Activated naive CD8-positive, alpha-beta T cell (primary cell): ENCODE data around the gene CTSF.
A peak's percentile ranks its signal among the peaks of the same experiment; 100 is the strongest.
"Not testable (repeated sequence)": the region's sequence is repeated elsewhere in the genome, so short reads cannot be mapped to it uniquely, and the experiment has no call there.

ENCODE experiments used
- H3K27ac Mint-ChIP-seq: one replicate; pipeline ENCODE4 v1.8.0; 2021; ENCODE audit warnings: mixed read lengths
- H3K27me3 Mint-ChIP-seq: one replicate; pipeline ENCODE4 v1.8.0; 2021; ENCODE audit warnings: mixed read lengths
- H3K36me3 Mint-ChIP-seq: one replicate; pipeline ENCODE4 v1.8.0; 2021; ENCODE audit warnings: mixed read lengths
- H3K4me1 Mint-ChIP-seq: one replicate; pipeline ENCODE4 v1.8.0; 2021; ENCODE audit warnings: low read depth, mixed read lengths
- H3K4me3 Mint-ChIP-seq: one replicate; pipeline ENCODE4 v1.8.0; 2021; ENCODE audit warnings: mild to moderate bottlenecking, mixed read lengths
- H3K9me3 Mint-ChIP-seq: one replicate; pipeline ENCODE4 v1.8.0; 2021; ENCODE audit warnings: low read depth, mixed read lengths

CTSF gene

GRCh38 chr11:66556086-66556485 lies 12.3 kb downstream of the CTSF start:
- H3K27me3 Mint-ChIP-seq = peaks cover 6% of the 10 kb centered on the region

DNA sequence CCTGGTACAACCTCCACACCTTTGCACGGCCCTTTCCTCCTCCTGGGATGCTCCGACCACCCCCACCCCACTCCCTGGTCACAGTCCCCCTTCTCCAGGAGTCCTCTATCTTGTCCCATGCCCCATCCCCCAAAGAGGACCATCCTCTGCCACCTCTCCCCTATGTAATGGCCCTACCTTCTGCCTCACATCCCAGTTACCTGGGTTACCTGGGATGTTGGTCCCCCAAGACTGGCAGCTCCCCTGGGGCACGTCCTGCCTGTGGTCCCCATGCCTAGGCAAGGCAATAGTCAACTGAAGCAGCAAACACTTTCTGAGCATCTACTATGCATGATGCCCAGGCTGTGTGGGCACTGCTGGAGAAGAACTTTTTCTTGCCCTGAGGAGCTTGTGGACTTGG lies 13.0 kb downstream of the CTSF start:
- Mint-ChIP-seq H3K27ac (no peak overlapping the region), H3K36me3 (no peaks in the 10 kb centered on the region), H3K4me3 (no peak overlapping the region), H3K4me1 (peaks cover 5% of the 10 kb centered on the region), H3K27me3 (peaks cover 6% of the 10 kb centered on the region), H3K9me3 (no peaks in the 10 kb centered on the region)

More at GRCh38 chr11:66556086-66556485, 12.3 kb downstream of the CTSF start:
- Mint-ChIP-seq H3K27ac (no peak overlapping the region), H3K36me3 (no peaks in the 10 kb centered on the region), H3K4me3 (no peak overlapping the region), H3K4me1 (peaks cover 5% of the 10 kb centered on the region), H3K9me3 (no peaks in the 10 kb centered on the region)

DNA sequence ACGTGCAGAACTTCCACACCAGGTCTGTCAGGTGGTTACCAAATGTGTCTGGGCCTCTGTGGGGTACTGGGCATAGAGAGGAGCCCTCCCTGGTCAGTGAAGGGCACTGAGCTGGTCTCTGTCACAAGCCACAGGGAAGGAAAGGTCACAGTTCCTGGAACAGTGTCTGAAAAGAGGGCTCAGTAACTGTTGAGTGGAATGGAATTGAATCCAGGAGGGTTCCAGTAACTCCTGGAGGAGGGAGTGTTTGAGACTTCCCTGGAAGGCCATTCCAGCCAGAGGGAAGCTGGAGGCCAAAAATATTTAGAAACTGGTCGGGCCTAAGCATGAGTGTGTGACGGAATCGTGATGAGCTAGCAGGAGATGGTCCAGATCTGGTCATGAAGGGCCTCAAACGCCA lies 13.8 kb downstream of the CTSF start:
- Mint-ChIP-seq H3K27ac (no peak overlapping the region), H3K36me3 (no peaks in the 10 kb centered on the region), H3K4me3 (no peak overlapping the region), H3K4me1 (peaks cover 5% of the 10 kb centered on the region), H3K9me3 (no peaks in the 10 kb centered on the region), H3K27me3 (peaks cover 6% of the 10 kb centered on the region)

- no peaks in the 10 kb centered on the region for H3K9me3 Mint-ChIP-seq
- no peak overlapping the region for H3K4me3 Mint-ChIP-seq
- H3K27me3 Mint-ChIP-seq = no peaks in the 10 kb centered on the region
- peaks cover 2% of the 10 kb centered on the region for H3K4me1 Mint-ChIP-seq
- H3K27ac Mint-ChIP-seq = no peak overlapping the region
- H3K36me3 Mint-ChIP-seq = no peaks in the 10 kb centered on the region
These were observed 17.5 kb downstream of the CTSF start for GRCh38 chr11:66550887-66551286.

DNA sequence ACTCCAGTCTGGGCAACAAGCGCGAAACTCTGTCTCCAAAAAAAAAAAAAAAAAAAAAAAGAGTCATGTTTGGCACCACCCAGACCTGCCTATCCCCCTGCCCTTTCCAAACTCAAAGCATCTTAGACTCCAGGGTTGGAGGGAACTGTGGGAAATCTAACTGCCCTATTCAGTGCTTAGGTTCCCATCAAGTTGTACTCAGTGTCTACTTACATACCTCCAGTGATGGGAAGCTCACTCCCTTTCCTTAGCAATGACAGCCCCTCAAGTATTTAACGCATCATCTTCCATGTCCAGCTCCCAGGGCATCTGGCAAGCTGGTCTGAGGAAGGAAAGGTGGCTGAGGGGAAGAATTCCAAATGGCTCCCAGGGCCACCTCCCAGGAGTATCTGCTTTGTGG lies 18.7 kb downstream of the CTSF start:
- H3K27me3 Mint-ChIP-seq = no peaks in the 10 kb centered on the region
- H3K27ac Mint-ChIP-seq = no peak overlapping the region
- no peaks in the 10 kb centered on the region for H3K9me3 Mint-ChIP-seq
- H3K36me3 Mint-ChIP-seq = no peaks in the 10 kb centered on the region
- no peak overlapping the region for H3K4me3 Mint-ChIP-seq
- H3K4me1 Mint-ChIP-seq = peaks cover 7% of the 10 kb centered on the region

DNA sequence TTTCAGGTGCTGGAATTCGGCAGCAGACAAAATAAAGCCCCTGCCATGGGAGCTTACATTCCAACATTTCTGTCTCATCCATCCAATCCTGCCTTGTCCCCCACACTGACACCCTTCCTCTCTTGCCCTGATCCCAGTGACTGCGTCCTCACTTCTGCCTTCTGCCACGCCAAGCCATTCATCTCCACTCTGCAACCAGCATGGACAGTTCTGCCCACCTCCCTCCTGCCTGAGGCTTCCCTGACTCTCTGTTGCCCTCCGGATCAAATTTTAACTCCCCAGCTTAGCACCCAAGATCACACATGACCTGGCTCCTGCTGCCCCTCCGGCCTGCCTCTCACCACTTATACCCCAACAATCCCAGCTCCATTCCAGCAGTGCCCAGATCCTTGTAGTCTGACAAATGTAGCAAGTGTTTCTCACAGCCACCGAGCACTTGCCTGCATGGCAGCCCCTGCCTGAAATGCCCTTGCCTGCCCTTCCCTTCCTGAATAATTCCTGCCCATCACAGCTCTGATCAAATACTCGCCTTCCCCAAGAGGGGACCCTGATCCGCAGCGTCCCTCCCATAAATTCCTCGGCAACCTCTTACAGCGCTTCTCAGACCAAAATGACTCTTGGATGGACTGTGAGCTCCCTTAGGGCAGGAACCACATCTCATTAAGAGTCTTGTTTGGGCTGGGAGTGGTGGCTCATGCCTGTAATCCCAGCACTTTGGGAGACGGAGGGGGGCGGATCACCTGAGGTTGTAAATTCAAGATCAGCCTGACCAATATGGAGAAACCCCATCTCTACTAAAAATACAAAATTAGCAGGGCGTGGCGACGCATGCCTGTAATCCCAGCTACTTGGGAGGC lies 19.4 kb downstream of the CTSF start:
- Mint-ChIP-seq H3K9me3 (no peaks in the 10 kb centered on the region), H3K36me3 (no peaks in the 10 kb centered on the region), H3K27ac (no peak overlapping the region), H3K4me3 (peak overlapping the region; percentile 11), H3K27me3 (no peaks in the 10 kb centered on the region), H3K4me1 (peaks cover 12% of the 10 kb centered on the region)

GRCh38 chr11:66548041-66548440 lies 20.4 kb downstream of the CTSF start:
- H3K4me3 Mint-ChIP-seq = no peak overlapping the region
- no peak overlapping the region for H3K27ac Mint-ChIP-seq
- H3K27me3 Mint-ChIP-seq = no peaks in the 10 kb centered on the region
- no peaks in the 10 kb centered on the region for H3K36me3 Mint-ChIP-seq
- H3K9me3 Mint-ChIP-seq = no peaks in the 10 kb centered on the region
- peaks cover 20% of the 10 kb centered on the region for H3K4me1 Mint-ChIP-seq

- no peaks in the 10 kb centered on the region for H3K27me3 Mint-ChIP-seq
- no peaks in the 10 kb centered on the region for H3K36me3 Mint-ChIP-seq
- no peak overlapping the region for H3K27ac Mint-ChIP-seq
- H3K9me3 Mint-ChIP-seq = no peaks in the 10 kb centered on the region
- peaks cover 22% of the 10 kb centered on the region for H3K4me1 Mint-ChIP-seq
- H3K4me3 Mint-ChIP-seq = no peak overlapping the region
These were observed 20.8 kb downstream of the CTSF start for GRCh38 chr11:66547662-66548009.

- Mint-ChIP-seq H3K9me3 (no peaks in the 10 kb centered on the region), H3K4me1 (peaks cover 22% of the 10 kb centered on the region), H3K4me3 (peak overlapping the region; percentile 83), H3K27me3 (no peaks in the 10 kb centered on the region), H3K27ac (no peak overlapping the region), H3K36me3 (no peaks in the 10 kb centered on the region)
These were observed 21.3 kb downstream of the CTSF start for GRCh38 chr11:66546966-66547661.

DNA sequence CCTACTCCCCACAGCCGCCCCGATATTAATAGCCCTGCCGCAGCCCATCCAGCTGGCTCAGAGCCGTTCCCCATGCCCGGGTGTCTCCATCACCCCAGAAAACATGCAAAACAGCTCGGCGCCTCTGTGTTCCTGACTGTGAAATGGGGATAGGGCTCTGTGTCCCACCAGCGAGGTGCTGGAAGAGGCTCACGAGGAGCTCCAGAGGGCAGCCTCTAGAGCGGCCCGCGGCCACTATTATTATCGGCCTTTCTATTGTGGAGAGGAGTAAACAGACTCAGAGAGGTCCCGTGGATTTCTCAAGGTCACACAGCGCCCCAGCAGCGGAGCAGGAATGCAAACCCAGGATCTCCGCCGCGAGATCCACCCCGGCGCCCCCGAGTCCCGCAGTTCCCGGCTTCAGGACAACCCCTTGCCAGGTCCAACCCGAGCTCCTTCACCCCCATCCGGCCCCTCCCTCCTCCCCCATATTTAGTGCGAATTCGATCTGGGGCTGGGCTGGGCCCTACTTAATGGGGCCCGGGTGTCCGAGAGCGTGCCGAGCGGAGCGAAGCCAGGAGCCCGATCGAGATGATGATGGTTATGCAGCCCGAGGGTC lies 21.9 kb downstream of the CTSF start, which contains the start of gene ACTN3:
TSS of gene ACTN3 (plus strand) at position 536 of the 598 bp plus-strand sequence. CDS start at position 571, 35 bp downstream.
- no peaks in the 10 kb centered on the region for H3K27me3 Mint-ChIP-seq
- no peaks in the 10 kb centered on the region for H3K9me3 Mint-ChIP-seq
- H3K4me1 Mint-ChIP-seq = peaks cover 22% of the 10 kb centered on the region
- H3K27ac Mint-ChIP-seq = peak within 1 kb of the TSS; percentile 70
- no peaks in the 10 kb centered on the region for H3K36me3 Mint-ChIP-seq
- H3K4me3 Mint-ChIP-seq = peak within 1 kb of the TSS; percentile 83

DNA sequence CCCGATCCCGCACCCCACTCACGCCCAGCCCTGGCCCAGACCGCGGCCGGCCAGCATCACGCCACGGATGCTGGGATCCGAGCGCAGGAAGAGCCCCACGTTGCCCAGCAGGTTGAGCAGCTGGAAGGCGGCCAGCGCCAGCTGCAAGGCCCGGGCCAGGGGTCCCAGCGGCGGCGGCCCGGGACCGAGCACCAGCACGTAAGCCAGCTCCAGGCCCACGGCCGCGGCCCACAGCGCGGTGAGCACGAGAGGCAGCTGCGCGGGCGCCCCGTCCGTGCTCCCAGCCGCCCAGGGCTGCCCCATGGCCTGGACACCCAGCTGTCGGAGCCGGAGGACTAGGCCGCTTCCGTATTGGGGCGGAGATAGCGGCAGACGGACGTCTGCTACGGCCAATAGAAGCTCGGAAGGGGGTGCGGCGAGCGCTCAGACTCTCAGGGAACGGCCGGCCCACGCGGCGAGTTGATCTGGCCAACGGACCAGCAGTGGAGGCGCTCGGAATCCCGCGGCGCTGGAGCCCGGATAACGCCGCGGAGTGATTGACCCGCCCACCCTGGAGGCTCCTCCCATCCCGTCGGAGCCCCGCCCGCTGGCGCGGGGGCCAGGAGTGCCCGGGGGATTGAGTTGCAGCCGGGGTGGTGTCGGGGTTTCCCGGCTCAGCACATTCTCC lies 22.6 kb downstream of the CTSF start, which contains the start of gene ZDHHC24:
TSS of gene ZDHHC24 (minus strand) at position 348 of the 667 bp plus-strand sequence. CDS start at position 303, 45 bp downstream.
- Mint-ChIP-seq H3K4me3 (peak within 1 kb of the TSS; percentile 90), H3K27me3 (no peaks in the 10 kb centered on the region), H3K9me3 (no peaks in the 10 kb centered on the region), H3K36me3 (no peaks in the 10 kb centered on the region), H3K4me1 (peaks cover 22% of the 10 kb centered on the region), H3K27ac (peak within 1 kb of the TSS; percentile 89)

GRCh38 chr11:66544952-66545351 lies 23.5 kb downstream of the CTSF start:
- Mint-ChIP-seq H3K4me1 (peaks cover 22% of the 10 kb centered on the region), H3K27ac (peak overlapping the region; percentile 89), H3K4me3 (peak overlapping the region; percentile 90)
- H3K36me3 Mint-ChIP-seq, H3K9me3 Mint-ChIP-seq, H3K27me3 Mint-ChIP-seq: not testable (repeated sequence)

DNA sequence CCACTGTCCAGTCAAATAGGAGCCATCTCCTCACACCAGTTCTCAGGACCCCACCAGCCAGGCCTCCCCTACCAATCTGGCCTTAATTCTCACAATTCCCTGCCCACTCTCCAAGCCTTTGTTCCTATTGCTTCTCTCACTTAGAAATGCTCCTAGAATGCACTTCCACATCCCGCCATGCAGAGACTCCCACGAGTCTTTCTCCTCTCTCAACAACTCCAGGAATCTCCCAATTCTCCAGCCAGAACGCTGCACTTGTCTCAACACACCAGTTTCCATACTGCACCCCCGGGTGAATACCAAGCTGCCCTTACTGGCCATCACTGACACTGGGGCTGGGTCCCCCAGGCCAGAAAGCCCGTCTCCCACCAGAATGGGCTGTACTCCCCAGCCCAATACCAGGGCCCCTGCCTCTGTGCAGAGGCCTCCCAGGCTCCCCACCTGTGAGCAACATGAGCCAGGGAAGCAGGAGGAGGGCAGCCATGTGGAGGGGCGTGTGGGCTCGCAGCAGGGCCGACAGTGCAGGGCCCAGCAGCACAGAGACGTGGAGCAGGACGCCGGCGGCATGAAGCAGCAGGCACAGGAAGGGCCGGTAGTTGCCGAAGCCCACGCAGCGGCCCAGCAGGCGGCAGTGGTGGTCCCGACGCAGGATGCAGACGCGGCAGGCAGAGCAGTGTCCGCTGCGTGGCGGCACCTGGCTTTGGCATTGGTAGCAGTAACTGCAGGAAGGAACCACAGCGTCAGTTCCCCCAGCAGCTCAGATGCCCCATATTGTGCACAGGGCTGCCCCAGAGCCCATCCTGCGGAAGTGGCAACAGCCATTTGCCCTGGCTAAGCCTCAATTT lies 24.9 kb downstream of the CTSF start:
- Mint-ChIP-seq H3K9me3 (no peaks in the 10 kb centered on the region), H3K27me3 (no peaks in the 10 kb centered on the region), H3K27ac (peak overlapping the region; percentile 91)

GRCh38 chr11:66542362-66542761 lies 26.0 kb downstream of the CTSF start:
- Mint-ChIP-seq H3K4me1 (peaks cover 23% of the 10 kb centered on the region), H3K36me3 (no peaks in the 10 kb centered on the region), H3K27ac (peak overlapping the region; percentile 91), H3K4me3 (no peak overlapping the region), H3K27me3 (no peaks in the 10 kb centered on the region), H3K9me3 (no peaks in the 10 kb centered on the region)

More for the DNA sequence above, 24.9 kb downstream of the CTSF start:
- peaks cover 23% of the 10 kb centered on the region for H3K4me1 Mint-ChIP-seq
- H3K36me3 Mint-ChIP-seq = no peaks in the 10 kb centered on the region
- H3K4me3 Mint-ChIP-seq = peak overlapping the region; percentile 76
